CD4-positive, CD25-positive, alpha-beta regulatory T cell (primary cell): ENCODE data around the gene WIPI1. TPM values are rescaled to one million over a fixed set of nuclear protein-coding genes. Genes with fewer than 3 reads are reported as not detected.
"Not testable (repeated sequence)": the region's sequence is repeated elsewhere in the genome, so short reads cannot be mapped to it uniquely, and the experiment has no call there.

Source experiments
- ATAC-seq, 2 donors: fragments of 150-1000 bp; cut with Tn5 transposase; one replicate each; pipeline ENCODE4 v1.10.0; 2021; ENCODE audit warnings: low read depth in 2 of 2, moderate number of reproducible peaks in 2 of 2, moderate library complexity in 1 of 2
- DNase-seq, 3 donors: peaks; one replicate each; pipeline versions ENCODE4 v3.0.0 to v3.0.0-alpha.2; 2012 to 2022; ENCODE audit warnings: mixed read lengths in 1 of 3
- H3K27ac ChIP-seq: one replicate; pipeline ENCODE4 v1.7.0; 2013; ENCODE audit warnings: mild to moderate bottlenecking, low read length; ENCODE audit not compliant: insufficient read depth, poor library complexity, severe bottlenecking
- H3K27me3 ChIP-seq: one replicate; pipeline ENCODE4 v1.7.0; 2013; ENCODE audit warnings: low read length; ENCODE audit not compliant: control insufficient read depth, insufficient read depth
- H3K36me3 ChIP-seq: one replicate; pipeline ENCODE4 v1.7.0; 2013; ENCODE audit warnings: mild to moderate bottlenecking, low read length, moderate library complexity; ENCODE audit not compliant: control insufficient read depth, insufficient read depth
- H3K4me1 ChIP-seq: 2 replicates; pipeline ENCODE4 v1.7.0; 2013; ENCODE audit warnings: mild to moderate bottlenecking, low read length; ENCODE audit not compliant: insufficient read depth, control insufficient read depth, poor library complexity, severe bottlenecking
- H3K4me3 ChIP-seq: one replicate; pipeline ENCODE4 v1.7.0; 2013; ENCODE audit warnings: low read depth, mild to moderate bottlenecking, low read length, moderate library complexity
- H3K9me3 ChIP-seq, 2 experiments: 1 replicate in 1 of 2; 2 replicates in 1 of 2; pipeline ENCODE4 v1.7.0; 2013; ENCODE audit warnings: low read length in 2 of 2, mild to moderate bottlenecking in 1 of 2, moderate library complexity in 1 of 2; ENCODE audit not compliant: control insufficient read depth in 2 of 2
- H3K27ac Mint-ChIP-seq, 3 donors: one replicate each; pipeline ENCODE4 v1.8.0; 2020 to 2022; ENCODE audit warnings: mild to moderate bottlenecking in 3 of 3, mixed read lengths in 3 of 3, moderate library complexity in 2 of 3
- H3K27me3 Mint-ChIP-seq: one replicate; pipeline ENCODE4 v1.8.0; 2022; ENCODE audit warnings: mild to moderate bottlenecking, mixed read lengths
- H3K36me3 Mint-ChIP-seq: one replicate; pipeline ENCODE4 v1.8.0; 2020; ENCODE audit warnings: mixed read lengths
- H3K4me1 Mint-ChIP-seq, 4 donors: one replicate each; pipeline ENCODE4 v1.8.0; 2020 to 2022; ENCODE audit warnings: mixed read lengths in 4 of 4, mild to moderate bottlenecking in 1 of 4
- H3K4me3 Mint-ChIP-seq, 4 donors: one replicate each; pipeline ENCODE4 v1.8.0; 2020 to 2022; ENCODE audit warnings: mild to moderate bottlenecking in 4 of 4, mixed read lengths in 4 of 4, moderate library complexity in 3 of 4
- H3K9me3 Mint-ChIP-seq, 7 donors: one replicate each; pipeline ENCODE4 v1.8.0; 2020 to 2022; ENCODE audit warnings: mixed read lengths in 7 of 7, mild to moderate bottlenecking in 3 of 7, moderate library complexity in 2 of 7
- polyA plus RNA-seq, 4 donors: library from polyadenylated mRNA; unstranded; fragments of 300-500 nt; fragmentation: Illumina TruSeq; gene quantifications; one replicate each; pipeline ENCODE4 v1.2.3, GENCODE V29; 2021
- total RNA-seq: library from RNA; stranded (reverse); gene quantifications from one replicate; pipeline ENCODE4 v1.2.3, GENCODE V29; 2022

Gene WIPI1
- total and polyA plus RNA-seq, 5 donors from 2014 or later, result 2.5 to 5.9 (median 5.2) TPM

DNA sequence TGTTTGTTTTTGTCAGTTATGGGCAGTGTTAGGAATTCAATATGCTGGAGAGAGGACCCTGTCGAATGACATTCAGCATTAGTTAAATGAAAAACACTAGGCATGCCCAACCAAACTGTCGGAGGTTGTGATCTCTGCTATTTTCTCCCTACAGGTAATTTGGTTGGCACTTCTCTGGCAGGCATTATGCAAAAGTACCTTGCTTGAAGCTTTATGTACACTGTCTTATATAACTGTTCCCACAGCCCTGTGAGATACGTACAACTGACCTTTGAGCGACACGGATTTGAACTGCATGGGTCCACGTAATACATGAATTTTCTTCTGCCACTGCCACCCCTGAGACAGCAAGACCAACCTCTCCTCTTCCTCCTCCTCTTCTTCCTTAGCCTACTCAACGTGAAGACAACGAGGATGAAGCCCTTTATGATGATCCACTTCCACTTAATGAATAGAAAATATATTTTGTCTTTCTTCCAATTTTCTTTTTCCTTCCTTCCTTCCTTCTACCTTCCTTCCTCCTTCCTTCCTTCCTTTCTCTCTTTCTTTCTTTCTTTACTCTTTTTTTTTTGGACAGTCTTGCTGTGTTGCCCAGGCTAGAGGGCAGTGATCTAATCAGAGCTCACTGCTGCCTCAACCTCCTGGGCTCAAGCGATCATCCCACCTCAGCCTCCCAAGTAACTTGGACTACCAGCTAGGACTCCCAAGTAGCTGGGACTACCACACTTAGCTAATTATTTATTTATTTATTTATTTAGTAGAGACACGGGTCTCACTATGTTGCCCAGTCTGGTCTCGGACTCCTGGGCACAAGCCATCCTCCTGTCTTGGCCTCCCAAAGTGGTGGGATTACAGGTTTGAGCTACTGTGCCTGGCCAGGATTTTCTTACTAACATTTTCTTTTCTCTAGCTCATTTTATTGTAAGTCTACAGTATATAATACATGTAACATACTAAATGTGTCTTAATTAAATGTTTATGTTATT, 77.3 kb downstream of the WIPI1 start:
- no peaks in the 10 kb centered on the region for H3K9me3 ChIP-seq
- no peaks in the 10 kb centered on the region for H3K9me3 Mint-ChIP-seq
- no peak overlapping the region for H3K4me3 Mint-ChIP-seq
- DNase-seq (no peak), ATAC-seq (no peak)
- no peaks in the 10 kb centered on the region for H3K4me1 ChIP-seq
- H3K36me3 Mint-ChIP-seq, result peaks cover 17% of the 10 kb centered on the region
- H3K4me3 ChIP-seq, result no peak overlapping the region
- H3K27me3 ChIP-seq, result no peaks in the 10 kb centered on the region
- H3K36me3 ChIP-seq, result no peaks in the 10 kb centered on the region
- H3K4me1 Mint-ChIP-seq, result peaks cover 4 to 20% (median 10%) of the 10 kb centered on the region in 4 donors
- no peak overlapping the region for H3K27ac ChIP-seq
- peak overlapping the region in 1 of 3 donors; percentile 36 for H3K27ac Mint-ChIP-seq
- no peaks in the 10 kb centered on the region for H3K27me3 Mint-ChIP-seq

DNA sequence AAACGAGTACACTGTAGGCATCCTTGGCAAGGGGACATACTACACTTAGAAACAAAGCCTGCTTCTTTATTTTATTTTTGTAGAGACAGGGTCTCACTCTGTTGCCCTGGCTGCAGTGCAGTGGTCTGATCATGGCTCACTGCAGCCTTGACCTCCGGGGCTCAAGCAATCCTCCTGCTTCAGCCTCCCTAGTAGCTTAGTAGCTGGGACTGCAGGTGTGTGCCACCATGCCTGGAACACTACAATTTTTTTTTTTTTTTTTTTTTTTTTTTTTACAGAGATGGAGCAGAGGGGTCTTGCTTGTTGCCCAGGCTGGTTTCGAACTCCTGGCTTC, 78.2 kb downstream of the WIPI1 start:
- Mint-ChIP-seq H3K9me3 (no peaks in the 10 kb centered on the region), H3K4me1 (peaks cover 4 to 14% (median 8%) of the 10 kb centered on the region in 4 donors), H3K36me3 (peaks cover 21% of the 10 kb centered on the region), H3K27ac (no peak overlapping the region), H3K4me3 (no peak overlapping the region), H3K27me3 (no peaks in the 10 kb centered on the region)
- no peak overlapping the region for H3K27ac ChIP-seq
- no peaks in the 10 kb centered on the region for H3K27me3 ChIP-seq
- no peaks in the 10 kb centered on the region for H3K9me3 ChIP-seq
- H3K4me1 ChIP-seq, result no peaks in the 10 kb centered on the region
- no peak overlapping the region for H3K4me3 ChIP-seq
- no peak for DNase-seq
- H3K36me3 ChIP-seq, result no peaks in the 10 kb centered on the region
- no peak for ATAC-seq

DNA sequence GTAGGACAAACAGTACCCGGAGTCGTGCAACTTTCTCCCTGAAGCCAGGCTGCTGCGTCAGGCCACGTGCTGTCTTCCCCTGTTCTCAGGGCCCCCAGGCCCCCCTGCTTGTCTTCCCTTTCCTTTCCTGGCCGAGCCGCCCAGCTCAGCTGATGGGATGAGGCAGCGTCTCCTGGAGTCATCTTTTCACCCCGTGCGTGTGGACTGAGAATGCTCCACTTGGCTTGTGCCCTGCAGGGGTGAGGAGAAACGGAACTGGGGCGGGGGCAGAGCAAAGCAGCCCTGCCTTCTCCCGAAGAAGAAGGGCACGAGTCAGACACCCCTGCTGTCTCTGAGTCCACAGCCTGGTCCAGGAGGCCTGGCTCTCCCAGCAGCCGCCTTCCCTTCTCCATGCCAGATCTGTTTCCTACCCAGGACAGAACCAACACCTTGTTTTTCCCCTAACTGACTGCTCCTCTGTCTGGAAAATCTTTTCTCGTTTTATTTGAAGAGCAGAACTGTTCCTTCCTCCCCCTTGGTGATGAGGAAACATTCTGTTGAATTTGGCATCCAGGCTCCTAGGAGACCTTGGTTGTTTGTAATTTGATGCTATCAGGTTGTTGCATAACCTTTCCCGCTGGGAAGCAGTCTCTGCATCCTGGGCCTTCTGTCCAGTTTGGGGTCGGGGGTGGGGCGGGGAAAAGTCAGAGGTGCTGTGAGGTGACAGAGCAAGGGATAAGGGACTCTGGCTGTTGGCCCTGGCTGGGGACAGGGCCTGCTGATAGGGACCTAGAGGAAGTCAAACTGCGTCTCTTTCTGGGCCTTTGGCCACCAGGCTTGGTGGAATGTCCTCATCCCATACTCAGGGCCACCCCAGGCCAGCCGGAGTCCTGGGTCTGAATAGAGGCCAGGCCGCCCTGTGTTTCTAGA, 78.8 kb downstream of the WIPI1 start:
- Histone ChIP-seq H3K4me3 (no peak overlapping the region), H3K36me3 (no peaks in the 10 kb centered on the region), H3K27me3 (no peaks in the 10 kb centered on the region), H3K4me1 (no peaks in the 10 kb centered on the region), H3K9me3 (no peaks in the 10 kb centered on the region), H3K27ac (no peak overlapping the region)
- no peaks in the 10 kb centered on the region for H3K27me3 Mint-ChIP-seq
- peak overlapping the region in 1 of 3 donors; percentile 54 for H3K27ac Mint-ChIP-seq
- DNase-seq, result no peak
- ATAC-seq, result no peak
- H3K9me3 Mint-ChIP-seq, result no peaks in the 10 kb centered on the region
- peaks cover 23% of the 10 kb centered on the region for H3K36me3 Mint-ChIP-seq
- peaks cover 4 to 9% (median 5%) of the 10 kb centered on the region in 4 donors for H3K4me1 Mint-ChIP-seq
- no peak overlapping the region for H3K4me3 Mint-ChIP-seq

DNA sequence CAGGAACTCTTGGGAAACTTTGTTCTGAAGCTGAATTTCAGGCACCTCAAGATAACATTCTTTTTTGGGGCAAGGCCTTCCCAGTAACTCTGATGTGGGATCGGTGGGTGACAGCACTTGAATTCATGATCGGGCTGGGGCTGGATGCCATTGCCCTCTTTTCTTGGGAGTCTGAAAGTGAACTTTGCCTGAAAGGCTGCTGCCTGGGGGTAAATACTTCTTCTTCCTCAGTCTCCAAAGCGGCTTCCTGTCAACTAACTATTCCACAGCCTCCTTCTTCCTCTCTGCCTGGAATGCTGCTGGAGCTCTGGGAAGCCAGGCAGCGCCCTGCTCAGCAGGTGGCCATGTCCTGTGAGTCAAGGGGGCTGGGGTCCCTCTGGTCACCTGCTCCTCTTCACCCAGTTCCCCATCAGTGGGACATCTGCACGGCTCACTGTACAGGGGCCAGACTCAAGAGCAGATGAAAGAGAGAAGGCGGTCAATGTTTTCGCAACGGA, 79.5 kb downstream of the WIPI1 start:
- Histone ChIP-seq H3K36me3 (no peaks in the 10 kb centered on the region), H3K27me3 (no peaks in the 10 kb centered on the region), H3K27ac (no peak overlapping the region), H3K4me1 (no peaks in the 10 kb centered on the region), H3K4me3 (no peak overlapping the region), H3K9me3 (no peaks in the 10 kb centered on the region)
- Mint-ChIP-seq H3K4me1 (peaks cover 0 to 6% (median 2%) of the 10 kb centered on the region in 4 donors), H3K27ac (no peak overlapping the region), H3K4me3 (no peak overlapping the region), H3K9me3 (no peaks in the 10 kb centered on the region), H3K27me3 (no peaks in the 10 kb centered on the region), H3K36me3 (peaks cover 25% of the 10 kb centered on the region)
- DNase-seq (no peak), ATAC-seq (no peak)

DNA sequence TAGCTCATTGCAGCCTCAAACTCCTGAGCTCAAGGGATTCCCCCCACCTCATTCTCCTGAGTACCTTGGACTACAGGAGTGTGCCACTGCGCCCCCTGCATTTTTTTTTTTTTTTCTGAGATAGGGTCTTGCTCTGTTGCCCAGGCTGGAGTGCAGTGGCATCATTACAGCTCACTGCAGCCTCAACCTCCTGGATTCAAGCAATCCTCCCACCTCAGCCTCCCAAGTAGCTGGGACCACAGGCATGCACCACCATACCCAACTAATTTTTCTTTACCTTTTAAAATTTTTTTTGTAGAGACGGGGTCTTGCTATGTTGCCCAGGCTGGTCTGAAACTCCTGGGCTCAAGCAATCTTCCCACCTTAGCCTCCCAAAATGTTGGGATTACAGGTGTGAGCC, 81.1 kb downstream of the WIPI1 start:
- H3K36me3 ChIP-seq, ATAC-seq, H3K4me3 ChIP-seq, DNase-seq, H3K27ac ChIP-seq, H3K4me1 Mint-ChIP-seq, H3K27me3 ChIP-seq, H3K4me3 Mint-ChIP-seq, H3K9me3 ChIP-seq, H3K27ac Mint-ChIP-seq, H3K4me1 ChIP-seq, H3K27me3 Mint-ChIP-seq, H3K9me3 Mint-ChIP-seq: not testable (repeated sequence)
- peaks cover 37% of the 10 kb centered on the region for H3K36me3 Mint-ChIP-seq

DNA sequence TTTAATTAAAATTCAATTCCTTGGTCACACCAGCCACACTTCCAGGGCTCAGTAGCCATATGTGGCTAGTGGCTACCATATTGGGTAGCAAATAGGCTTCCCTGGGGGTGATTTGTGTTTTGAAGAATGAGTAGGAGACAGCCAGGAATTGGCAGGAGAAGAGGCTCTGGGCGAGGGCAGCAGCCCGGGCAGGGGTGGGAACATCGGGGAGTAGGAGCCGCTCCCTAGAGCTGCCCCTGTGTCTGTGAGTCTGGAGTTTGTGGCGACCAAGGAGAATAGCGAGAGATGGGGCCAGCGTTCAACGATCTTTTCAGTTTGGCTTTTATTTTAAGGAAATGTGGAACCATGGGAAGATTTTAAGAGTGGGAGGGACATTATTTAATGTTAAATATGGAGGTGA, 81.7 kb downstream of the WIPI1 start:
- peaks cover 40% of the 10 kb centered on the region for H3K36me3 Mint-ChIP-seq
- H3K27ac Mint-ChIP-seq, result no peak overlapping the region
- ATAC-seq (no peak), DNase-seq (no peak)
- peaks cover 0 to 6% (median 2%) of the 10 kb centered on the region in 4 donors for H3K4me1 Mint-ChIP-seq
- no peak overlapping the region for H3K4me3 Mint-ChIP-seq
- H3K4me1 ChIP-seq, result no peaks in the 10 kb centered on the region
- H3K27me3 ChIP-seq, result no peaks in the 10 kb centered on the region
- H3K36me3 ChIP-seq, result no peaks in the 10 kb centered on the region
- no peak overlapping the region for H3K4me3 ChIP-seq
- no peaks in the 10 kb centered on the region for H3K9me3 Mint-ChIP-seq
- H3K9me3 ChIP-seq, result no peaks in the 10 kb centered on the region
- no peaks in the 10 kb centered on the region for H3K27me3 Mint-ChIP-seq
- H3K27ac ChIP-seq, result no peak overlapping the region
